Astrocyte of the spinal cord (primary cell): Measurements from ENCODE around the gene FREM1.

Source experiments
- DNase-seq: peaks from one replicate; pipeline ENCODE4 v3.0.0; 2011; ENCODE audit warnings: low read depth, low spot score
- H3K4me3 ChIP-seq: 2 replicates; pipeline ENCODE4 v1.5.1; 2011; ENCODE audit warnings: low read depth, mild to moderate bottlenecking, low read length, moderate library complexity
- in situ Hi-C: cut with HindIII; loops from 2 replicates; pipeline ENCODE4 v1.10.0; 2017; ENCODE audit warnings: low sequenced_read_pairs
- TF ChIP-seq, protein P1 (sequence below): IDR thresholded peaks from 2 replicates; pipeline ENCODE4 v1.5.1; 2012; ENCODE audit warnings: low read depth, mild to moderate bottlenecking, low read length, inconsistent platforms

FREM1 gene

DNA sequence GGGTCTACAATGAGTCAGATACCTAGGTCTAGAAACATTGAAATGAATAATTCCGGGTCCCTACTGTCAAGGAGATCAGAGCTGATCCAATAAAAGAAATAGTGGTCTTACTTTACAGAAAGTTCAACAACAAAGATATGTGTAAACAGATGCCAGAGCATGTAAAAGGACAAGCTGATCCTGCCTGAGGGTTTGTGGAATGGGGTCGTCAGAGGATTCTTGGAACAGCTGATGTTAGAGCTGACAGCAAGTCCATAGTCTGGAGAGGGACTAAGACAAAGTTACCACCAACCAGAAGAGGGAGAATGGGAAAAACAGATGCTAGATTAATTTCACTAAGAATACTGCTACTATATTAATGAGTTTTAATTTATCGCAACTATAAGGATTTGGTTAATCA is 71.5 kb downstream of the FREM1 start:
- no peak for DNase-seq
- TF ChIP-seq, protein P1, sequence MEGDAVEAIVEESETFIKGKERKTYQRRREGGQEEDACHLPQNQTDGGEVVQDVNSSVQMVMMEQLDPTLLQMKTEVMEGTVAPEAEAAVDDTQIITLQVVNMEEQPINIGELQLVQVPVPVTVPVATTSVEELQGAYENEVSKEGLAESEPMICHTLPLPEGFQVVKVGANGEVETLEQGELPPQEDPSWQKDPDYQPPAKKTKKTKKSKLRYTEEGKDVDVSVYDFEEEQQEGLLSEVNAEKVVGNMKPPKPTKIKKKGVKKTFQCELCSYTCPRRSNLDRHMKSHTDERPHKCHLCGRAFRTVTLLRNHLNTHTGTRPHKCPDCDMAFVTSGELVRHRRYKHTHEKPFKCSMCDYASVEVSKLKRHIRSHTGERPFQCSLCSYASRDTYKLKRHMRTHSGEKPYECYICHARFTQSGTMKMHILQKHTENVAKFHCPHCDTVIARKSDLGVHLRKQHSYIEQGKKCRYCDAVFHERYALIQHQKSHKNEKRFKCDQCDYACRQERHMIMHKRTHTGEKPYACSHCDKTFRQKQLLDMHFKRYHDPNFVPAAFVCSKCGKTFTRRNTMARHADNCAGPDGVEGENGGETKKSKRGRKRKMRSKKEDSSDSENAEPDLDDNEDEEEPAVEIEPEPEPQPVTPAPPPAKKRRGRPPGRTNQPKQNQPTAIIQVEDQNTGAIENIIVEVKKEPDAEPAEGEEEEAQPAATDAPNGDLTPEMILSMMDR: no peak
- H3K4me3 ChIP-seq: no peak overlapping the region
- in situ Hi-C loops: no loop called here

DNA sequence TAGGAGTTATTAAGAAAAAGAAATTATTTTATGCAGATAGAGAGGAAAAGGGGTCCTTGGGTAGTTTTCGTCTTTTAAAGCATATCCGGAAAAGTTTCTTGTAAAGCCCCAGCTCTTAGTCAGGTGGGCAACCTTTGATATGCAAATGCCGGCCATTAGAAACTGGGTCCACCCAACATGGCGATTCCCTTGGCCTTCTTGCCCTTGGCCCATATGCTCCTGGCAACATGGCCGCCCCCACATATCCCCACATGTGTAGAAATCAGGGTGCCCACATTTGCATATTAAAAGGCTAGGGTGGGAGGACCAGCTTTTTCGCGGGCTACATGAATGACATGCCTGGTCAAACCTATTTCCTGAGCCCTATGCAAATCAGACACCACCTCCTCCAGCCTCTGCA is 73.3 kb downstream of the FREM1 start:
- DNase-seq: no peak
- H3K4me3 ChIP-seq: no peak overlapping the region
- TF ChIP-seq, protein P1: no peak
- in situ Hi-C loops: no loop called here

DNA sequence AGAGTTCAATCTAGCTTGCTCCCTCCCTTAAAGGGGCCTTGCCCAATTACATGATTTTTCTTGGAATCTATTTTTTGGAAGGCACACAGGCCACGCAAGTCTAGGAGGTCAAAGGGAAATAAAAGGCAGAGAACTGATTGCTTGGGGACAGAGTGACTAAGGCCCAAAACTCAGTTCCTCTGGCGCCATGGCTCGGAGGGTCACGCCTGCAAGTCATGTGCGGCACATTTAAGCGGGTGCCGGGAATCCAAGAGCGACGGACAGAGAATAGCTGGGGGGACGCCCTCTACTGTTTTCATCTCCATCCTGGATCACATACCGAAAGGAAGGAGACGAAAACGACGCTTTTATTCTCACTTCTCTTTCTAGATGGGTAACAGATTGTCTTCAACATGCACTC is 78.6 kb downstream of the FREM1 start:
- DNase-seq: no peak
- H3K4me3 ChIP-seq: no peak overlapping the region
- in situ Hi-C loops: no loop called here
- TF ChIP-seq, protein P1: no peak

DNA sequence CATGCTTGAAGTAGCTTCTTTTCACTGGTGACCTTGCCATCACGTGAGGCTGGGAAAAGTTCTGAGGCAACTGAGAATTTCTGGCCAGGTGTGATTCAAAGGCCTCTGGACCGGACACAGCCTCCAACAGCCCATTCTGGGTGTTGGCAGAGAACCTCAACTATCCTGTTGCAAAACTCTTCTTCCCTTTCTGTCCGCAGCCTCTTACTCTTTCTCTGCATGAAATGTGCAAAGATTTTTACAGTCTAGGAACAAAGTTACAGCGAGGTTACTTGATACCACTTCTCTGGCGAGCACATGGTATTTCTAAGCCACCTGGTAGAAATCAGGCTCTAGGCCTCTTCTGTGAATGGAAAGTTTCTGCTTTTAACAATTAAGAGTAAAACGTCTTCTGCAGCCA is 79.2 kb downstream of the FREM1 start:
- no peak for DNase-seq
- no peak overlapping the region for H3K4me3 ChIP-seq
- in situ Hi-C loops: no loop called here
- TF ChIP-seq, protein P1: no peak

DNA sequence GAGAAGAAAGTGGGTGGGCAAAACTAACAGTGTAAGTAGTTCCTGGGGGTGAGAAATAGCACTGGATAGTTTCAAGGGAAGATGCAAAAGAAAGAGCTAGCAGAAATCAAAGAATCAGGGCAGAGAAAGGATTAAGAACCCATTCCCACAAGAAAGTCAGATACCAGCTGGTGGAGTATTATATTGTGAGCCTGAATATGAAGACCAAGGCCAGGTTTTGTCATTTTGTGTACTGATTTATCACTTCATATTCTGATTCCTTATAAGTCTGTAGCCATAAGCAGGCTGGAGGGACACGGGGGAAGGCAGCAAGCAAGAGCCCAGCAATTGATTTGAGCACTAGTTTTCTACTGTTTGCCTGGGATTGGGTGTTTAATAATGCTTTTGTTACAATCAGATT is 80.2 kb downstream of the FREM1 start:
- in situ Hi-C loops: no loop called here
- H3K4me3 ChIP-seq: no peak overlapping the region

DNA sequence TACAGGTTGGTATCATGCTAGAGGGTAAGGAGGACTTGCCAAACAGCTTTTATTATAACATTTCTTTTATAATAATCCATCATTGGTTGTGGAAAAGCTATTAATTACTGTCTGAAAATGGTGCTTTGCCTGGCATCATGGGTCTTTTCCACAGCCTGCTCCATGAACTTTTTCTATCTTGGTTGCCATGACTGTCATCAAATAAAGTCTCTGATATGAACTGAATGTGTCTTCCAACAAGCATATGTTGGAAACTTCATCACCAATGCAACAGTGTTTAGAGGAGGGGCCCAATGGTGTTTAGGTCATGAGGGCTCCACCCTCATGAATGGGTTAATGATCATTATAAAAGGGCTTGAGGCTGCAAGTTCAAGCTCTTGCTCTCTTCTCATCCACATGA is 81.0 kb downstream of the FREM1 start:
- H3K4me3 ChIP-seq: no peak overlapping the region
- in situ Hi-C loops: no loop called here
- DNase-seq: no peak
- TF ChIP-seq, protein P1: no peak

More for the DNA sequence above, 80.2 kb downstream of the FREM1 start:
- TF ChIP-seq, protein P1: no peak
- DNase-seq: no peak

DNA sequence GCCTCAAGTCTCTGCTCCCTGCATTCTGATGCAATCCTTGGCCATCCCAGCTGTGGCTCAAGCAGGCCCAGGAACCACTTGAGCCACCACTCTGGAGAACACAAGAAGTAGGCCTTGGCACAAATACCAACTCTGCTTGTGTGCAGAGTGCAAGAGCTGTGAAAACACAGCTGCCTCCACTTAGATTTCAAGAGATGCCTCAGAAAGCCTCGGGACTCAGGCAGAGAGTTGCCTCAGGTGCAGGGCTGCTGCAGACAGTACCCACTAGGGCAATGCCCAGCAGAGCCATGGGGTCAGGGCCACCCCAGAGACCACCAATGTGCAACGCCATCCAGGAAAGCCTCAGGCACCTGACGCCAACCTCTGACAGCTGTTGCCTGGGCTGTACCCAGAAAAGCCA is 82.4 kb downstream of the FREM1 start:
- DNase-seq: no peak
- in situ Hi-C loops: no loop called here
- H3K4me3 ChIP-seq: no peak overlapping the region
- TF ChIP-seq, protein P1: no peak
